GM19397 (cell line): ENCODE measurements around the gene SLC25A21.
"Not testable (repeated sequence)": the region's sequence is repeated elsewhere in the genome, so short reads cannot be mapped to it uniquely, and the experiment has no call there.

ENCODE experiments used
- ATAC-seq: cut with Tn5 transposase; IDR thresholded peaks from one replicate; pipeline ENCODE4 v1.9.1; 2021; ENCODE audit warnings: mild to moderate bottlenecking, moderate library complexity; ENCODE audit not compliant: unreplicated experiment

The SLC25A21 gene

DNA sequence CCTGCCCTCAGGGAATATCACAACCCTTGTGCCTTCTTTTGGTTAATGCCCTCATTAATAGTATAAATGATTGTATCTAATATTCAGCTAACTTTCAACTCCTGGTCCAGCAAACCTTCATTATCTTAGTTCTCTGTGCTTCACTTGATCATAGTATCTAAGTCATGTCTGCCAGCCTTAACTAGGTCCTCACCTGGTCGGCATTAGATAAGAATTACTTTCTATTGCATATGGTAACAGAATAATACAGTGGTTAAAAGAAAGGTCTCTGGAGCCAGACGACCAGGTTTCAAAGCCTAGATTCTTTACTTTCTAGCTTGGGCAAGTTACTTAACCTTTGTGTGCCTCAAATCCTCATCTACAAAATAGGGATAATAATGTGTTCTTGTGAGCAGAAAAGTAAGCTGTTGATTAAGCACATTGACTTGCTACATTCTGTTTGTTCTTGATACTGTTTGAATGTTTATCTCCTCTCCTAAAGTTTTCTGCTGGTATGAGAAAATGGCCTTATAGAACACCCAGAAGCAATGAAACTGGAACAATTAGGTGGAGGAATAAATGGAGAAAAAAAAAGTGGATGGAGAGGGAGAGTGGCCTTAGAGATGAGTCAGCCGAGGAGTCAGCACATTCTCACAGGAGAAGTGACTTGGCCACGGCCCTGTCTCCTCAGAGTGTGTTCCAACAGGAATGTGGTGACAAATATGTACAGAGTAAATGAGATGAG lies 176.1 kb downstream of the SLC25A21 start:
- ATAC-seq: no peak

DNA sequence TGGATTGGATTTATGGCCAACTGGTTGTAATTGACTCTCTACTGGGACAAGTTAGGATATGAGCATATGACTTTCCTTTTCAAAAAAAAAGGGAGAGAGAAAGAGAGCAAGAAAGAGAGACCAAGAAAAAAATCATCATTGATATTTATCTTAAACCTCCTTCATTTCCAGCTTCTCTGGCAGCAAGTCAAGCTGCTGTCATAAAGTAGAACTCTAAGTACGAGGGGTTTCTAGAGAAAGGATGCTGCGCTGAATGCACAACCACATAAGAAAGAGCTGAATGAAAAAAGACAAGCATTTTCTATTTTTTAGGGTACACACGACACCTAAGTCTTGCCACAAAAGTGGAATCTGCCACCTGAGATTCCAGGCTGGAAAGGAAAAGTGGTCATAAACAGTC lies 182.6 kb downstream of the SLC25A21 start:
- ATAC-seq: no peak

DNA sequence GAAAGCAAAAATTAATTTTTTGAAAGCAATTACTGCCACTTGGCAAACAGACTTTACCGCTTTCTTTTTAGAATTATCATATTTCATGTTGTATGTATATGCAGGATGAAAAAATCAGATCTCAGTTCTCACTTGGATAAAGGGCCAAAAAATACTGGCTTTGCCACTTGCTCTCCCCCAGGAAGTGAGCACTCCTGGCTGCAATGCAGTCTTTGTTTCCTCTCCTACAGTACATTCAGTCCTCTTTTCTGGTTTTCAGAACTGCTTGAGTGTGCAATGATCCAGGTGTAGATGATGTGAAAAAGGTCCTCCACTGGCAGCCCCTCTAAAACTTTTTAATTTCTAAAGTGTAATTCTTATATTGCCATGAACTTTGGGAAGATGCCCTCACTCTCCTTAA lies 183.4 kb downstream of the SLC25A21 start:
- no peak for ATAC-seq

DNA sequence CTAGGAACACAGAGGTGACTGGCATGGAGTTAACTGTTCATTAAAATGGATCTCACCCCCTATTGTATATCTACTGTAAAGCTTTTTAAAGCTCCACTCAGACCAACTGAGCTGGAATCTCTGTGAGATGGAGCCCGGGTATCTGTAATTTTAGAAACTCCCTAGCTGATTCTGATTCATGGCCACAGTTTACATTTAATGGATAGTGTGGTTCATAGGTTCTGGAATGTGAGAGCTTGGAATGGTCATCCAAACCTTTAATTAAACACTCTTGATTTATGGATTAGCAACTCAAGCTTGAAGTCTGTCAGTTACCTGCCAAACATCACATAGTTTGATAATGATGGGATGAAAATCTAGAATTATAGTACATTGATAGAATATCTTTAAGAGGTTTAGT lies 183.8 kb downstream of the SLC25A21 start:
- ATAC-seq: no peak

DNA sequence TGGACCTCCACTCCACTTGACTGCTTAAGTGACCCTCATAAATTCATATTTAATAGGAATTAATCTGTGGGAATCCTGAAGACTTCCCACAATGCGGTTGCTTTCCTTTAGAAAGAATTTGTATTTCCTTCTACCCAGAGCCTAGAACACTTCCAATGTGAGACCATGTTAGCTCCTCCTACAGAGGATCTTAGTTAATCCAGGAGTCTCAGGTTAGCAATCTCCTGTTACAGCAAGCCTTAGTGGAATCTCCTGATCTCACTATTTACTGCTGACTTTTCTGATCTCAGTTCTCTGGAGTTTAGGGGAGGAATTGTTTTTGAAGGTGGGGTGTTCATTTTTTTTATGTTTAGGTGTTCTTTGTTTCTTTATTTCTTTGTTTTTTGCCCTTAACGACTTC lies 186.0 kb downstream of the SLC25A21 start:
- ATAC-seq: no peak

DNA sequence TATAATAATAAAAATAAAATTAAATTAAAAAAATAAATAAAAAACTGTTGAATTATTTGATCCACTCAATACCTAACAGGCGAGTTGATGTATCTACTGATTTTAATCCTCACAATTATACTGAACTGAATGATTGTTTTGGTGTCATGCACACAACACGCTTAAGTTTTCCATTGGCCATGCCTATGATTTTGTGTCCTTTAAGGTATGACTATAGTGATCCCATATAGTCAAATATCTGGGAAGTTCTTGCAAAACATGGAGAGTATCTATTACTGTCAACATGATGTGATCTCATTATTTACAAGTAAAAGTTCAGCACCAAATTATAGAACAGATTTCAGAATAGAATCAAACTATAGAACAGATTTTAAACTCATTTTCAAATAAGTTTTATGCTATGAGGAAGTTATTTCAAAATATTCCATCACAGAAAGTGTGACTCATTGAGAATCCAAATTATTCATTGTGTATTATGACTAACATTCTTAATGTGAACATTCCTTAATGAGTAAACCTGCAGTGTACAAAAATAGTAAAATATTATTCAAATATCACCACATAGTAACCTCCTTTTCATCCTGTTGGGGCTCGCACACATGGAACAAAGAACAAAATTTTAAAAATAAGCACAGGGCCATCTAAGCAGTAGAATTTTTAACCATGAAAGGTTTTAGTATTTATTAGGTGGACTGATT lies 190.4 kb downstream of the SLC25A21 start:
- no peak for ATAC-seq

DNA sequence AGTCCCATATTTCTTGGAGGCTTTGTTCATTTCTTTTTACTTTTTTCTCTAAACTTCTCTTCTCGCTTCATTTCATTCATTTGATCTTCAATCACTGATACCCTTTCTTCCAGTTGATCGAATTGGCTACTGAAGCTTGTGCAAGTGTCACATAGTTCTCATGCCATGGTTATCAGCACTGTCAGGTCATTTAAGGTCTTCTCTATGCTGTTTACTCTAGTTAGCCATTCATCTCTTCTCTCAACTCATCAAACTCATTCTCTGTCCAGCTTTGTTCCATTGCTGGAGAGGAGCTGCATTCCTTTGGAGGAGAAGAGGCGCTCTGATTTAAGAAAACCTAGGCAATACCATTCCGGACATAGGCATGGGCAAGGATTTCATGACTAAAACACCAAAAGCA lies 192.0 kb downstream of the SLC25A21 start:
- not testable (repeated sequence) for ATAC-seq

- ATAC-seq: no peak
These were observed 192.5 kb downstream of the SLC25A21 start for GRCh38 chr14:36979863-36980262.

GRCh38 chr14:36976571-36977023 lies 195.8 kb downstream of the SLC25A21 start:
- no peak for ATAC-seq

DNA sequence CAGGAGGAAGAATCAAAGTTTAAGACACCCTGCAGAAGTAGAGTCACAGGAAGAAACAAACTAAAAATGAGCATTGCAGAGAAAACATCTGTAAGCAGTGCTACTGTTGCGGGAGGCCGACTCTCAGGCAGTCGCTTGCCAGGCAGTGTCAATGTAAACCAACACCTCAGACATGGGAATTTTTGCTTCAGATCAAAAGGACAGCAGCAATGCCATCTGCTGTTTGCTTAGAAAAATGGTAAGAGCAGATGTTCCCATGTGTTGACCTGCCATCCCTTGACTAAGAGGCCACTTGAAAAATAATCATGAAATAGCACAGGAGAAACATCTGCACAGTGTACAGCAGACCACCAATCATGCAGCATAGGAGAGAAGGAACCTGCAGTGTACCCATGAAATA lies 196.6 kb downstream of the SLC25A21 start:
- ATAC-seq: no peak

DNA sequence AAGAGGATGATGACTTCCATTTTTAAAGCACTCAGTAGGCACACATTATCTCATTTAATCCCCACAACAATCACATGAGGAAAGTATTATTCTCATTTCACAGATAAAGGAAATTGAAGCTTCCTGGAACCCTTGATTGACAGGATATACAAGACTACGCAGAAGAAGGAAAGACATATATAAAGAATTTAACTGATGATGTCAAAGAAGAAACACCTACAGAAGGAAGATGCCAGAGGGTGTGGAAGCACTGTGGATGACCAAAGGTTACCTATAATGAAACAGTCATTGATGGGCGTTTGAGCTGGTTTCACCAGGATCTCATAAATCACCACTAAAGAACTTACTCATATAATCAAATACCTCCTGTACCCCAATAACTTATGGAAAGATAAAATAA lies 197.4 kb downstream of the SLC25A21 start:
- ATAC-seq: no peak

- ATAC-seq: no peak
These were observed 198.5 kb downstream of the SLC25A21 start for GRCh38 chr14:36973806-36974442.

GRCh38 chr14:36971263-36971855 lies 201.0 kb downstream of the SLC25A21 start:
- ATAC-seq: no peak

GRCh38 chr14:36967892-36968555 lies 204.4 kb downstream of the SLC25A21 start:
- ATAC-seq: no peak

- no peak for ATAC-seq
These were observed 216.4 kb downstream of the SLC25A21 start for GRCh38 chr14:36955967-36956366.

- ATAC-seq: no peak
These were observed 217.0 kb downstream of the SLC25A21 start for GRCh38 chr14:36955376-36955775.

DNA sequence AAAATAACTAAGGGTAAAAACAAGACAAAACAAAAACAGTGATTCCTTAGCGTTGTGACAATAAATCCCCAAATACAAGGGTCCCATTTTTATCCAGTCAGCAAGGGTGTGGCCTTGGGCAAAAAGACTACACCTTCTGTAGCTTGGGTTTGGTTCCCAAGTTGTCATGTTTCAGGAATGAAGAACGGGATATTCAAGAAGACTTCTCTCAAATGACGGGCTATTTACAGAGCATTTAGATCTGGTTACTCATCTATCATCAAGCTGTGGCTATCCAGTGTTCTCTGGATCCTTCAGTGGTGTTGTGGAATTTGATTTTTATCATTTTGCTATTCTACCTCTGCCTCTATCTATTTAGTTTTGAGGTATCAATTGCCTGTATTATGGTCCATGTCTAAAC lies 219.7 kb downstream of the SLC25A21 start:
- ATAC-seq: no peak

DNA sequence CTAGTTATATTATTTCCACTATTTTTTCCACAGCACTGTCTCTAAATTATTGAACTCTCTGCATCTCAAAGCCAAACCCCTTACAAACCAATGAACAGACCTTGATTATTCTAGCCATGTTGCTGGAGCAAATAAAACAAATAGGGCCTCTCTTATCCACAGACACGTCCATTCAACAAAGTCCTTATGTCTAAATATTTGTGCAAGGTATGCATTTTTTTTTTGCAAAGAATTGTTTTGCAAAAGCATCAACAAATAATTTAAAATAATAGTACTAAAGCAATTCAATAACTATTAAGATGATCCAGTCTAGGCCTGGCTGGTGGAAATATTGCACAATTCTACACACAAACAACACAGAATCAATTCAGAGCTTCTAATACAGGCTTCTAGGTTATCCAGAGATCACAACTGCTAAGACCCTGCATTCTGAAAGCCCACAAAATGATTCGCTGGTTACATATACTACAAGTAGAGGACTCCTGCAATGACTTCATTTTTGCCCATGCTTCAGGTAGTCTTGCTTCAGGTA lies 221.0 kb downstream of the SLC25A21 start:
- ATAC-seq: no peak

GRCh38 chr14:36950812-36951211 lies 221.6 kb downstream of the SLC25A21 start:
- no peak for ATAC-seq

- no peak for ATAC-seq
These were observed 223.0 kb downstream of the SLC25A21 start for GRCh38 chr14:36949371-36949770.
